ENCODE measurements around the gene SEC23A. TPM values are rescaled to one million over a fixed set of nuclear protein-coding genes. Genes with fewer than 3 reads are reported as not detected.
A peak's percentile ranks its signal among the peaks of the same experiment; 100 is the strongest.

Gene SEC23A
- total and polyA plus RNA-seq, 2 of the 13 experiments (the other 11 are each of a cell fraction or from before 2014, with no cell fraction given), result 403 to 887 TPM

GRCh38 chr14:39114073-39114838, 11.2 kb upstream of the SEC23A start, which contains the start of gene GEMIN2 (continued):
- TF ChIP-seq, protein P1, sequence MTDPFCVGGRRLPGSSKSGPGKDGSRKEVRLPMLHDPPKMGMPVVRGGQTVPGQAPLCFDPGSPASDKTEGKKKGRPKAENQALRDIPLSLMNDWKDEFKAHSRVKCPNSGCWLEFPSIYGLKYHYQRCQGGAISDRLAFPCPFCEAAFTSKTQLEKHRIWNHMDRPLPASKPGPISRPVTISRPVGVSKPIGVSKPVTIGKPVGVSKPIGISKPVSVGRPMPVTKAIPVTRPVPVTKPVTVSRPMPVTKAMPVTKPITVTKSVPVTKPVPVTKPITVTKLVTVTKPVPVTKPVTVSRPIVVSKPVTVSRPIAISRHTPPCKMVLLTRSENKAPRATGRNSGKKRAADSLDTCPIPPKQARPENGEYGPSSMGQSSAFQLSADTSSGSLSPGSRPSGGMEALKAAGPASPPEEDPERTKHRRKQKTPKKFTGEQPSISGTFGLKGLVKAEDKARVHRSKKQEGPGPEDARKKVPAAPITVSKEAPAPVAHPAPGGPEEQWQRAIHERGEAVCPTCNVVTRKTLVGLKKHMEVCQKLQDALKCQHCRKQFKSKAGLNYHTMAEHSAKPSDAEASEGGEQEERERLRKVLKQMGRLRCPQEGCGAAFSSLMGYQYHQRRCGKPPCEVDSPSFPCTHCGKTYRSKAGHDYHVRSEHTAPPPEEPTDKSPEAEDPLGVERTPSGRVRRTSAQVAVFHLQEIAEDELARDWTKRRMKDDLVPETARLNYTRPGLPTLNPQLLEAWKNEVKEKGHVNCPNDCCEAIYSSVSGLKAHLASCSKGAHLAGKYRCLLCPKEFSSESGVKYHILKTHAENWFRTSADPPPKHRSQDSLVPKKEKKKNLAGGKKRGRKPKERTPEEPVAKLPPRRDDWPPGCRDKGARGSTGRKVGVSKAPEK (CRISPR knock-in tag; IDR thresholded peaks at IDR 0.05; ENCODE audit: borderline replicate concordance), result no peak
- TF ChIP-seq ZNF781 (CRISPR knock-in tag; IDR thresholded peaks at IDR 0.05; ENCODE audit: borderline replicate concordance, not compliant biosample characterization) (peak; percentile 99), SALL2 (CRISPR knock-in tag; IDR thresholded peaks at IDR 0.05) (peak; percentile 95; the same call in 1 of the 2 replicates), SYNCRIP (IDR thresholded peaks at IDR 0.05; ENCODE audit: insufficient read depth, low read depth, low read length) (no peak), ZSCAN21 (CRISPR knock-in tag; IDR thresholded peaks at IDR 0.05; ENCODE audit: borderline replicate concordance) (peak; percentile 64; the same call in 1 of the 2 replicates), SOX6 (IDR thresholded peaks at IDR 0.05) (no peak), SOX6 (CRISPR knock-in tag; IDR thresholded peaks at IDR 0.05) (peak; percentile 73), TEAD2 (CRISPR knock-in tag; IDR thresholded peaks at IDR 0.05) (no peak), ZKSCAN5 (CRISPR knock-in tag; IDR thresholded peaks at IDR 0.05) (no peak), ZNF160 (CRISPR knock-in tag; IDR thresholded peaks at IDR 0.05) (peak; percentile 95), SIN3B (IDR thresholded peaks at IDR 0.05; ENCODE audit: low read length) (peak; percentile 84), ZNF547 (CRISPR knock-in tag; IDR thresholded peaks at IDR 0.05) (peak; percentile 95; the same call in 1 of the 2 replicates), KDM5B (CRISPR knock-in tag; IDR thresholded peaks at IDR 0.05; ENCODE audit: borderline replicate concordance) (peak; percentile 98), GPBP1L1 (CRISPR knock-in tag; IDR thresholded peaks at IDR 0.05) (no peak), ZNF513 (CRISPR knock-in tag; conservative IDR thresholded peaks at IDR 0.05) (peak; percentile 91; the same call in 1 of the 2 replicates)
- TF ChIP-seq, protein P2, sequence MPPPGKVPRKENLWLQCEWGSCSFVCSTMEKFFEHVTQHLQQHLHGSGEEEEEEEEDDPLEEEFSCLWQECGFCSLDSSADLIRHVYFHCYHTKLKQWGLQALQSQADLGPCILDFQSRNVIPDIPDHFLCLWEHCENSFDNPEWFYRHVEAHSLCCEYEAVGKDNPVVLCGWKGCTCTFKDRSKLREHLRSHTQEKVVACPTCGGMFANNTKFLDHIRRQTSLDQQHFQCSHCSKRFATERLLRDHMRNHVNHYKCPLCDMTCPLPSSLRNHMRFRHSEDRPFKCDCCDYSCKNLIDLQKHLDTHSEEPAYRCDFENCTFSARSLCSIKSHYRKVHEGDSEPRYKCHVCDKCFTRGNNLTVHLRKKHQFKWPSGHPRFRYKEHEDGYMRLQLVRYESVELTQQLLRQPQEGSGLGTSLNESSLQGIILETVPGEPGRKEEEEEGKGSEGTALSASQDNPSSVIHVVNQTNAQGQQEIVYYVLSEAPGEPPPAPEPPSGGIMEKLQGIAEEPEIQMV (CRISPR knock-in tag; IDR thresholded peaks at IDR 0.05; ENCODE audit: low read depth), result peak; percentile 97
- TF ChIP-seq, protein P3, sequence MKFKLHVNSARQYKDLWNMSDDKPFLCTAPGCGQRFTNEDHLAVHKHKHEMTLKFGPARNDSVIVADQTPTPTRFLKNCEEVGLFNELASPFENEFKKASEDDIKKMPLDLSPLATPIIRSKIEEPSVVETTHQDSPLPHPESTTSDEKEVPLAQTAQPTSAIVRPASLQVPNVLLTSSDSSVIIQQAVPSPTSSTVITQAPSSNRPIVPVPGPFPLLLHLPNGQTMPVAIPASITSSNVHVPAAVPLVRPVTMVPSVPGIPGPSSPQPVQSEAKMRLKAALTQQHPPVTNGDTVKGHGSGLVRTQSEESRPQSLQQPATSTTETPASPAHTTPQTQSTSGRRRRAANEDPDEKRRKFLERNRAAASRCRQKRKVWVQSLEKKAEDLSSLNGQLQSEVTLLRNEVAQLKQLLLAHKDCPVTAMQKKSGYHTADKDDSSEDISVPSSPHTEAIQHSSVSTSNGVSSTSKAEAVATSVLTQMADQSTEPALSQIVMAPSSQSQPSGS (CRISPR knock-in tag; IDR thresholded peaks at IDR 0.05), result peak; percentile 79; the same call in 1 of the 2 replicates
- TF ChIP-seq, protein P4, sequence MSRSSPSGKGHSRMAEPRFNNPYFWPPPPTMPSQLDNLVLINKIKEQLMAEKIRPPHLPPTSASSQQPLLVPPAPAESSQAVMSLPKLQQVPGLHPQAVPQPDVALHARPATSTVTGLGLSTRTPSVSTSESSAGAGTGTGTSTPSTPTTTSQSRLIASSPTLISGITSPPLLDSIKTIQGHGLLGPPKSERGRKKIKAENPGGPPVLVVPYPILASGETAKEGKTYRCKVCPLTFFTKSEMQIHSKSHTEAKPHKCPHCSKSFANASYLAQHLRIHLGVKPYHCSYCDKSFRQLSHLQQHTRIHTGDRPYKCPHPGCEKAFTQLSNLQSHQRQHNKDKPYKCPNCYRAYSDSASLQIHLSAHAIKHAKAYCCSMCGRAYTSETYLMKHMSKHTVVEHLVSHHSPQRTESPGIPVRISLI (CRISPR knock-in tag; IDR thresholded peaks at IDR 0.05; ENCODE audit: borderline replicate concordance), result peak; percentile 81
